ENCODE results near the gene PBLD. TPM values are rescaled to one million over a fixed set of nuclear protein-coding genes. Genes with fewer than 3 reads are reported as not detected.

The PBLD gene
- total and polyA plus RNA-seq, 9 of the 15 experiments (the other 6 are each of a cell fraction or from before 2014, with no cell fraction given), result 1.2 to 4.3 (median 2.5) TPM

- TF ChIP-seq, protein P1, sequence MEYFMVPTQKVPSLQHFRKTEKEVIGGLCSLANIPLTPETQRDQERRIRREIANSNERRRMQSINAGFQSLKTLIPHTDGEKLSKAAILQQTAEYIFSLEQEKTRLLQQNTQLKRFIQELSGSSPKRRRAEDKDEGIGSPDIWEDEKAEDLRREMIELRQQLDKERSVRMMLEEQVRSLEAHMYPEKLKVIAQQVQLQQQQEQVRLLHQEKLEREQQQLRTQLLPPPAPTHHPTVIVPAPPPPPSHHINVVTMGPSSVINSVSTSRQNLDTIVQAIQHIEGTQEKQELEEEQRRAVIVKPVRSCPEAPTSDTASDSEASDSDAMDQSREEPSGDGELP (CRISPR knock-in tag; IDR thresholded peaks at IDR 0.05; ENCODE audit: borderline replicate concordance), result no peak
- TF ChIP-seq FOXO4 (CRISPR knock-in tag; IDR thresholded peaks at IDR 0.05), result no peak
- TF ChIP-seq JUN (IDR thresholded peaks at IDR 0.05; ENCODE audit: borderline replicate concordance, low read depth, low read length), result no peak
- no peak for TF ChIP-seq JUN (CRISPR knock-in tag; IDR thresholded peaks at IDR 0.05; ENCODE audit: borderline replicate concordance)
- no peak for TF ChIP-seq OTX1 (CRISPR knock-in tag; IDR thresholded peaks at IDR 0.05)
- TF ChIP-seq, protein P2, sequence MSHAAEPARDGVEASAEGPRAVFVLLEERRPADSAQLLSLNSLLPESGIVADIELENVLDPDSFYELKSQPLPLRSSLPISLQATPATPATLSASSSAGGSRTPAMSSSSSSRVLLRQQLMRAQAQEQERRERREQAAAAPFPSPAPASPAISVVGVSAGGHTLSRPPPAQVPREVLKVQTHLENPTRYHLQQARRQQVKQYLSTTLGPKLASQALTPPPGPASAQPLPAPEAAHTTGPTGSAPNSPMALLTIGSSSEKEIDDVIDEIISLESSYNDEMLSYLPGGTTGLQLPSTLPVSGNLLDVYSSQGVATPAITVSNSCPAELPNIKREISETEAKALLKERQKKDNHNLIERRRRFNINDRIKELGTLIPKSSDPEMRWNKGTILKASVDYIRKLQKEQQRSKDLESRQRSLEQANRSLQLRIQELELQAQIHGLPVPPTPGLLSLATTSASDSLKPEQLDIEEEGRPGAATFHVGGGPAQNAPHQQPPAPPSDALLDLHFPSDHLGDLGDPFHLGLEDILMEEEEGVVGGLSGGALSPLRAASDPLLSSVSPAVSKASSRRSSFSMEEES (CRISPR knock-in tag; IDR thresholded peaks at IDR 0.05), result peak; percentile 86
- TF ChIP-seq ZNF3 (CRISPR knock-in tag; IDR thresholded peaks at IDR 0.05), result no peak
- 0 out of 2 replicates have a peak, but pooled peaks have one; percentile 47 for TF ChIP-seq TOE1 (IDR thresholded peaks at IDR 0.05; ENCODE audit: borderline replicate concordance)
- TF ChIP-seq TOE1 (CRISPR knock-in tag; IDR thresholded peaks at IDR 0.05; ENCODE audit: borderline replicate concordance, low read depth), result no peak
- TF ChIP-seq, protein P3, sequence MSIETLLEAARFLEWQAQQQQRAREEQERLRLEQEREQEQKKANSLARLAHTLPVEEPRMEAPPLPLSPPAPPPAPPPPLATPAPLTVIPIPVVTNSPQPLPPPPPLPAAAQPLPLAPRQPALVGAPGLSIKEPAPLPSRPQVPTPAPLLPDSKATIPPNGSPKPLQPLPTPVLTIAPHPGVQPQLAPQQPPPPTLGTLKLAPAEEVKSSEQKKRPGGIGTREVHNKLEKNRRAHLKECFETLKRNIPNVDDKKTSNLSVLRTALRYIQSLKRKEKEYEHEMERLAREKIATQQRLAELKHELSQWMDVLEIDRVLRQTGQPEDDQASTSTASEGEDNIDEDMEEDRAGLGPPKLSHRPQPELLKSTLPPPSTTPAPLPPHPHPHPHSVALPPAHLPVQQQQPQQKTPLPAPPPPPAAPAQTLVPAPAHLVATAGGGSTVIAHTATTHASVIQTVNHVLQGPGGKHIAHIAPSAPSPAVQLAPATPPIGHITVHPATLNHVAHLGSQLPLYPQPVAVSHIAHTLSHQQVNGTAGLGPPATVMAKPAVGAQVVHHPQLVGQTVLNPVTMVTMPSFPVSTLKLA (conservative IDR thresholded peaks at IDR 0.05), result peak; percentile 82 to 83
- TF ChIP-seq FOXJ3 (CRISPR knock-in tag; IDR thresholded peaks at IDR 0.05), result no peak
- no peak for TF ChIP-seq HNRNPL (IDR thresholded peaks at IDR 0.05; ENCODE audit: low read depth, low read length)
- 0 out of 2 replicates have a peak, but pooled peaks have one; percentile 17 for TF ChIP-seq BHLHE40 (IDR thresholded peaks at IDR 0.05; ENCODE audit: low read length)
- TF ChIP-seq ZNF586 (CRISPR knock-in tag; conservative IDR thresholded peaks at IDR 0.05), result no peak
- no peak for TF ChIP-seq PHF8 (IDR thresholded peaks at IDR 0.05; ENCODE audit: borderline replicate concordance, low read length)
- no peak for TF ChIP-seq CBFA2T3 (IDR thresholded peaks at IDR 0.05)
- 0 out of 4 replicates have a peak, but pooled peaks of 1 of the 2 experiments have one; percentile 27 for TF ChIP-seq SRF (CRISPR knock-in tag; IDR thresholded peaks at IDR 0.05)
- no peak for TF ChIP-seq HNRNPUL1 (IDR thresholded peaks at IDR 0.05; ENCODE audit: low read length)
- TF ChIP-seq ZNF57 (CRISPR knock-in tag; IDR thresholded peaks at IDR 0.05), result no peak
- peak; percentile 45 for TF ChIP-seq RBM22 (IDR thresholded peaks at IDR 0.05; ENCODE audit: low read depth, low read length, poor library complexity, severe bottlenecking)
- peak; percentile 70 for TF ChIP-seq ZNF316 (IDR thresholded peaks at IDR 0.05)
- no peak for TF ChIP-seq EHMT2 (IDR thresholded peaks at IDR 0.05)
These were observed 1.0 kb upstream of the PBLD start (continued) for GRCh38 chr10:68333440-68334431.
